Type B pancreatic cell (in vitro differentiated cells): Measurements from ENCODE around the gene NFE2L1. TPM values are rescaled to one million over a fixed set of nuclear protein-coding genes. Genes with fewer than 3 reads are reported as not detected.

Source experiments
- DNase-seq: peaks from one replicate; pipeline ENCODE4 v3.0.0; 2021; ENCODE audit warnings: mixed read lengths; ENCODE audit not compliant: unreplicated experiment; ENCODE audit errors: extremely low spot score
- H3K27ac Mint-ChIP-seq: 2 replicates; pipeline ENCODE4 v1.8.0; 2021; ENCODE audit warnings: mild to moderate bottlenecking, mixed read lengths
- H3K27me3 Mint-ChIP-seq: 2 replicates; pipeline ENCODE4 v1.8.0; 2021; ENCODE audit warnings: mixed read lengths
- H3K36me3 Mint-ChIP-seq: 2 replicates; pipeline ENCODE4 v1.8.0; 2021; ENCODE audit warnings: mixed read lengths
- H3K4me1 Mint-ChIP-seq: one replicate; pipeline ENCODE4 v1.8.0; 2021; ENCODE audit warnings: mixed read lengths; ENCODE audit not compliant: unreplicated experiment
- H3K4me3 Mint-ChIP-seq: 2 replicates; pipeline ENCODE4 v1.8.0; 2021; ENCODE audit warnings: mild to moderate bottlenecking, mixed read lengths
- H3K9me3 Mint-ChIP-seq: 2 replicates; pipeline ENCODE4 v1.8.0; 2021; ENCODE audit warnings: mixed read lengths
- CTCF ChIP-seq: fragments of 200-600 bp; sonication (generic); conservative IDR thresholded peaks from 2 replicates; pipeline ENCODE4 v1.5.0; 2021; ENCODE audit warnings: antibody characterized with exemption, mild to moderate bottlenecking
- total RNA-seq: library from RNA; stranded (reverse); gene quantifications from 2 replicates; pipeline ENCODE4 v1.2.1, GENCODE V29; 2021; ENCODE audit warnings: low replicate concordance

The NFE2L1 gene
- total RNA-seq, 1 donor from 2014 or later: 99.1 TPM

DNA sequence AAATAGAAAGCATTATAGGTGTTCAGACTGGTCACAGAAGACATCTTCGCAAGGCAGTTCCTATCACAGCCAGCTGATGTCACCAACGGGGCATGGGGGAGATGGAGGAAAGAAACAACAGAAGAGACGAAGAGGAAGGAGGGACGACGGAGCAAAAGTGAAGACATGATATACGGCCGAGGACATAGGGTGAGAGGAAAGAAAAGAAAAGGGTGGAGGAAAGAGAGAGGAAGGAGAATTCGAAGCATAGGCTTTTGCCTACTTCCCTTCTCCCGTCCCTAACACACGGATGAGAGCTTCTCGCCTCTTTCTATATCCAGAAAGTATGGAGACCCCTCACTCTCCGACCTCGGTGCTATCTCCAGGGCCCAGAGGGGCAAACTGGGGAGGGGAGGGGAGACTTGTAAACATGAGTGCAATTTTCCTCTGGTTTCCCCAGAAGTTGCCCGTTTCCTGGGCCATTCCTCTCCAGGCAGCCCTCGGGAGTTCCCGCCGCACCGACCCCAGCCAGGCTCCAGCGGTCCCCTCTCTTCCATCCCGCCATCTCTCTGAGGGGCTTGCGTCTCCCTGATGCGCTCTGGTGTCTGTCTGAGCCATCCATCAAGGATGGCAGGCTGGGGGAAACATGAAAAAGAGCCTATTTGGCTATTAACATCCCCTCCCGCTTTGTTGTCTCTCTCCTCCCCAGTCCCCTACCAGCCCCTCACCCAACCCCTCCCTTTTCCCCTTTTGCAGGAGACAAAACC lies 36.6 kb upstream of the NFE2L1 start:
- Mint-ChIP-seq H3K36me3 (no peaks in the 10 kb centered on the region), H3K27ac (peak overlapping the region; percentile 61), H3K27me3 (peaks cover 20% of the 10 kb centered on the region), H3K4me3 (peak overlapping the region; percentile 87), H3K9me3 (no peaks in the 10 kb centered on the region), H3K4me1 (peaks cover 45% of the 10 kb centered on the region)
- peak; percentile 64 for TF ChIP-seq CTCF
- DNase-seq: no peak

GRCh38 chr17:48012151-48012520 lies 36.0 kb upstream of the NFE2L1 start:
- DNase-seq: peak; percentile 81
- peak overlapping the region; percentile 61 for H3K27ac Mint-ChIP-seq
- no peak for TF ChIP-seq CTCF
- H3K36me3 Mint-ChIP-seq: no peaks in the 10 kb centered on the region
- H3K27me3 Mint-ChIP-seq: peaks cover 20% of the 10 kb centered on the region
- H3K9me3 Mint-ChIP-seq: no peaks in the 10 kb centered on the region
- H3K4me1 Mint-ChIP-seq: peaks cover 45% of the 10 kb centered on the region
- H3K4me3 Mint-ChIP-seq: peak overlapping the region; percentile 87

DNA sequence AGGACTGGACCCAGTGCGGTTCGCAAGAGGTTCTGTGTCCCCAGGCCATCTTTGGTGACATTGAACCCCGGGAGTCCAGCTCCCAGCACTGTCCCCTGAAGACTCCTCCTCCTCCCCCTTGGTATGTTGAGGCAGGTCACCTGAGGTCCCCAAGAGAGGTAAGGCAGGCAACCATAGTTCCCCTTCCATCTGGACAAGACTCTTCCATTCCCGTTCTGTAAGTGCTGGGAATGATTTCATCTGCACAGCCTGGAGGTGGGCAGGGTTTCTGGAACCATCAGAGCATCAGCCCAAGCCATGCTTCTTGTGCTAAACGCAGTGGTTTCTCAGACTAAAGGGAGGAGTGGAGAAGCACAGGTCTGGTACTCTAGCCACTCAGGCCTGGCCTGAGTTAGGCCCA lies 35.5 kb upstream of the NFE2L1 start:
- Mint-ChIP-seq H3K9me3 (no peaks in the 10 kb centered on the region), H3K27me3 (peaks cover 20% of the 10 kb centered on the region), H3K36me3 (no peaks in the 10 kb centered on the region), H3K4me3 (peak overlapping the region; percentile 87), H3K27ac (peak overlapping the region; percentile 63), H3K4me1 (peaks cover 45% of the 10 kb centered on the region)
- no peak for DNase-seq
- TF ChIP-seq CTCF: no peak

GRCh38 chr17:48013876-48014594 lies 34.1 kb upstream of the NFE2L1 start:
- Mint-ChIP-seq H3K27me3 (peaks cover 27% of the 10 kb centered on the region), H3K4me3 (peak overlapping the region; percentile 87), H3K36me3 (no peaks in the 10 kb centered on the region), H3K27ac (no peak overlapping the region), H3K4me1 (peaks cover 47% of the 10 kb centered on the region), H3K9me3 (no peaks in the 10 kb centered on the region)
- TF ChIP-seq CTCF: no peak
- DNase-seq: no peak

DNA sequence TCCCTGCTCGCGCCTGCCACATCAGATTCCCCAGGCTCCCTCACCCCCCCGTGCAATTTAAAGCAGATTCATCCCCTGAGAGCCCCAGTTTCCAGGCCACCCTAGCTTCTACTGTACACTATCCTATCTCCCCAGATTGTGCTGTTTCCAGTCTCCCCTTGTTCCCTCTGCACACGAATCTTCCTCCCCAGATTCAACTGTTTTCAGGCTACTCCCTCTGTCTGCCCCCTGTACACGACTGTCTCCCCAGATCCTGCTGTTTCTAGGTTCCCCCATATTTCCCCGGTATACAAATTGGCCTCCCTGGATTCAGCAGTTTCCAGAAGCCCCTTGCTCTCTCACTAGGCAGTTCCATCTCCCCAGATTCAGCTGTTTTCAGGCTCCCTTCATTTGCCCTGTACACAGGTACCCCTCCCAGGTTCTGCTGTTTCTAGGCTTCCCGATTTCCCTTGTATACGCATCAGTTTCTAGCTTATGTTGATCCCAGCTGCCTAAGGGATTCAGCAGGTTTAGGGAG lies 33.5 kb upstream of the NFE2L1 start:
- peak overlapping the region; percentile 53 for H3K4me3 Mint-ChIP-seq
- no peaks in the 10 kb centered on the region for H3K36me3 Mint-ChIP-seq
- peaks cover 47% of the 10 kb centered on the region for H3K4me1 Mint-ChIP-seq
- TF ChIP-seq CTCF: no peak
- no peaks in the 10 kb centered on the region for H3K9me3 Mint-ChIP-seq
- no peak overlapping the region for H3K27ac Mint-ChIP-seq
- no peak for DNase-seq
- H3K27me3 Mint-ChIP-seq: peaks cover 29% of the 10 kb centered on the region
